GM18873 (cell line): ENCODE measurements around the gene PSEN2.

ENCODE experiments used
- ATAC-seq: cut with Tn5 transposase; IDR thresholded peaks from one replicate; pipeline ENCODE4 v1.9.1; 2021; ENCODE audit warnings: mild to moderate bottlenecking, moderate library complexity, moderate number of reproducible peaks; ENCODE audit not compliant: unreplicated experiment, low FRiP score

The PSEN2 gene

DNA sequence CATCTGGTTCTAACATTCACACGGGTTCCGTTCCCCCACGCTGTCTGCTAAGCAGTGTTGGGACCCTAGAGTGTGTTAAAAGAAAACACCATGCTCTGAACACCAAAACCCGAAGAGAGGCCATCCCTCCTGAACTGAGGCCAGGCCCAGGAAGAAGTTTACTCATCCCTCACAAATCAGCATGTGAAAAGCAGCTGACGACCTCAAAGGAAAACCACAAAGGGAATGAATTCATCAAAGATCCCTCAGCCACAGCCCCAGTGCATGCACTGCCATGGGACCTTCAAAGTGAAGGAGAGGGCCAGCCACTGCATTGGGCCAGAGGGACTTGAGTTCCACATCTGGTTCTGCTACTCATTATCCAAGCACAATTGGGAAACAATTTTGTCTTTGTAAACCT, 7.0 kb upstream of the PSEN2 start:
- ATAC-seq, result no peak

GRCh38 chr1:226864311-226864710, 6.1 kb upstream of the PSEN2 start:
- ATAC-seq, result no peak

- ATAC-seq, result no peak
These were observed 4.8 kb upstream of the PSEN2 start for GRCh38 chr1:226865590-226865989.

DNA sequence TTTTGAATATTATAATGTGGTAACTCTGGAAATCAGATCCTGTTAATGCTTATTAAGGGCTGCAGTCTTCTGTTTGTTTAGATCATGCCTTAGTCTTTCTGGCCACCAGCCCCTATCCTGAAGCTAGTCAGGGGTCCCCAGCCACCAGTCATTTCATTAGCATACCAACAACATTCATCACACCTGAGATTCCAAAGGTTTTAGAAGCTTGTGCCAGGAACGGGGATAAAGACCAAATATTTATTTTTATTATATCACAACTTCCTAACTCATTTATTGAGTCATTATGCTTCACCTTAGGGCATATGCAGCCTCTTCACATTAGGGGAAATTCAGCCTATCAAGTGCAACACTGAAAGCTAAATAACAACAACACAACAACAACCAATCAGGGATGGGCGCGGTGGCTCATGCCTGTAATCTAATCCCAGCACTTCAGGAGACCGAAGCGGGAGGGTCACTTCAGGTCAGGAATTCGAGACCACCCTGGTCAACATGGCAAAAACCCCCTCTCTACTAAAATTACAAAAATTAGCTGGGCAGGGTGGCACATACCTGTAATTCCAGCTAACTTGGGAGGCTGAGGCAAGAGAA, 2.9 kb upstream of the PSEN2 start:
- no peak for ATAC-seq

GRCh38 chr1:226868726-226869125, 1.7 kb upstream of the PSEN2 start:
- ATAC-seq, result no peak

DNA sequence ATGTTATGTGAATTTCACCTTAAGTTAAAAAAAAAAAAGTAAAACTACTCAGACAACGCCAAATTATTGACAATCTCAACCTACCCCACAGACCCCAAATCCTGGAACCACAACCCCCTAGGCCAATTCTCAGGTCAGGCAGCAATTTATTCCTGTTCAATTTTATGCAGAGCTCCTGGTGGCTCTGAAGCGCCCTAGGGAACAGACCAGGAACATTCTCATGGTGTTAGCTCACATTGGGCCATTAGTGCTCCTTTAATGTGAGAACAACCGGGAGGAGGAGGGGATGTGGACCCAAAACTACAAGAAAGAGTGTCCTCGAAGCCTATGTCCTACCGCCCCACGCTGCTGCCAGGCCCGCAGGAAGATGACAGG, 403 bp upstream of the PSEN2 start:
- peak; percentile 26 for ATAC-seq

- ATAC-seq, result no peak
These were observed 1.4 kb downstream of the PSEN2 start for GRCh38 chr1:226871636-226872327.

- ATAC-seq, result no peak
These were observed 2.0 kb downstream of the PSEN2 start for GRCh38 chr1:226872437-226872836.

GRCh38 chr1:226873771-226874578, 3.6 kb downstream of the PSEN2 start:
- no peak for ATAC-seq

DNA sequence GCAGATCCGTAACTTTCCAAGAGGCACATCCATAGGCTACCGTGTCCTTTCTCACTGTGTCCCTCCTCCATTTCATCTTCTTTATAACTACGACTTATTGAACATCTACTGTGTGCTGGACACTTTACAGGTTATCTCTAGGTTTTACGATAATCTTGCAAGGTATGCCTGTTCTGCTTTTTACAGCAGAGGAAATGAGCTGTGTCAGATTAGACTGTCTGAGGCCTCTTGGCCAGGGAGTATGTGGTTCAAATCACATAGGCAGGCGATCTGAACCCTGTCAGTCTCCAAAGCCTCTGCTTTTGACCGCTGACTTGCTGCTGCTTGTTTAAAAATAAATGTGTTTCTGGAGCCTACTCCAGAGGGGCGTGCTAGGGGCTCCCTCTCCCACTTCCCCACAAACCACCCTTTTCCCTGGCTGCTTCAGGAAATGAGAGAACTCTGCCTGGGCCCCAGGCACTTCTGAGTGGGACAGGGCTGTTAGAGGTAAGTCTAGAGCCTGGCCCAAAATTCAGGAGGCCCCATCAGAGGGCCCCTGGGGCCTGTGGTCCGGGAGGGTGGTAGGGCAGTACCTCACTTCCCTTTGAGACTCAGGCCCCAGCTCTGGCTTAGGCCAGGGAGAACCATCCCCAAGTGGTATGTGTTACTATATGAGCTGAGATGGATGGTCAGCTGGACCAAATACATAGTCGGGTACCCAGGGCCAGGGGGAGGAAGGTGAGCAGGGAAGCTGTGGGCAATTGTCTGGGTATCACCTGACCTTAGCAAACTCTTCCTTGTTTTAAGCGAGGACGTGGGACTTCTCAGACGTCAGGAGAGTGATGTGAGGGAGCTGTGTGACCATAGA, 4.4 kb downstream of the PSEN2 start:
- ATAC-seq, result no peak

GRCh38 chr1:226875641-226876295, 5.4 kb downstream of the PSEN2 start:
- ATAC-seq, result no peak

DNA sequence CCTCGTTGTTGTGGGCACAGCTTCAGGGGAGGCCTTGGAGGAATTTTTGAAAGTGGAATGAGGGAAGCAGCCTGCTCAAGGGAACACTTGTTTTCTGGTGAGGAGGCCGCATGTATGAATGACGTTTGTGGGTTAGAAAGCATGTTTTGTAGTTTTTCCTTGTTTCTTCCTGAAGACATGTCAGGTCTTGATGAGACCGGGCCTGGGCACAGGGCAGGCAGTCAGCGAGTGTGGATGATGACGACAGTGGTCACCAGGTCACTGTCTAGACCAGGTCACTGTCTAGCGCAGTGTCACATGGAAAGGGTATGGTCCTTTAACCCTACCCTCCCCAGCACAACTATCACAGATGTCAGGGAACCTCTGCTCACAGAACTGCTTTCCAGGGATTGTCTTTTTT, 7.3 kb downstream of the PSEN2 start:
- no peak for ATAC-seq

GRCh38 chr1:226880372-226881287, 10.2 kb downstream of the PSEN2 start:
- no peak for ATAC-seq

- no peak for ATAC-seq
These were observed 11.2 kb downstream of the PSEN2 start for GRCh38 chr1:226881515-226882185.

- ATAC-seq, result no peak
These were observed 11.8 kb downstream of the PSEN2 start for GRCh38 chr1:226882187-226882586.

- peak; percentile 97 for ATAC-seq
These were observed 12.4 kb downstream of the PSEN2 start for GRCh38 chr1:226882631-226883409.

GRCh38 chr1:226883630-226884029, 13.2 kb downstream of the PSEN2 start:
- ATAC-seq, result no peak

DNA sequence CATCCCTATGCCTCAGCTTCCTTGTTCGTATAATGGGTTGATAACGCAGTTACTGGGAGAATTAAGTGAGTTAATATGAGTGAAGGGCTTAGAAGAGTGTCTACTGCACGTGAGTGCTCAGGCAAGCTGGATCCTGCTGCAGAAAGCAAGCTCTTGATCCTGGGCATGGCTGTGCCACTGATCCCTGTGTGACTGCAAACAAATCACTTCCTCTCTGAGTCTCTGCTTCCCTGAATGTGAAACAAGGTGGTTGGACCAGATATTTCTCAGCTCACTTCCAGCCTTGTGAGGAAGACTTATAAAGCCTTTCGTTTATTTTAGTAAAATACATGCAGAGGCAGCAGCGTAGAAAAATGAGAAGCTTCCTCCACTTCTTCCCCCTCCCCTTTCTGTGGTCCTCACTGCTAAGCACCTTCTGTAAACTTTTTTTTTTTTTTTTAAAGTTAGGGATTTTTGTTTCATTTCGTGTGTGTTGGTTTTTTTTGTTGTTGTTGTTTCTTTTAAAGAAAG, 13.8 kb downstream of the PSEN2 start:
- ATAC-seq, result no peak
